T-helper 9 cell (primary cell): ENCODE data around the gene RAC3.

ENCODE experiments used
- DNase-seq: peaks from one replicate; pipeline ENCODE4 v3.0.0-alpha.2; 2020

The RAC3 gene

GRCh38 chr17:82013341-82013740 is 18.1 kb upstream of the RAC3 start:
- no peak for DNase-seq

- no peak for DNase-seq
Measured at GRCh38 chr17:82013772-82014321, 17.6 kb upstream of the RAC3 start.

- DNase-seq: no peak
Measured at GRCh38 chr17:82014432-82014831, 17.0 kb upstream of the RAC3 start.

GRCh38 chr17:82014971-82015310 is 16.5 kb upstream of the RAC3 start:
- no peak for DNase-seq

GRCh38 chr17:82015311-82015971 is 16.0 kb upstream of the RAC3 start:
- no peak for DNase-seq

- DNase-seq: no peak
Measured at GRCh38 chr17:82016061-82016874, 15.2 kb upstream of the RAC3 start.

GRCh38 chr17:82016875-82017459 is 14.5 kb upstream of the RAC3 start:
- DNase-seq: no peak

- DNase-seq: no peak
Measured at GRCh38 chr17:82017612-82018151, 13.8 kb upstream of the RAC3 start.

- DNase-seq: no peak
Measured at GRCh38 chr17:82018152-82018988, 13.1 kb upstream of the RAC3 start.

GRCh38 chr17:82018989-82019689 is 12.3 kb upstream of the RAC3 start:
- no peak for DNase-seq

GRCh38 chr17:82019690-82020571 is 11.5 kb upstream of the RAC3 start:
- peak; percentile 59 for DNase-seq

- no peak for DNase-seq
Measured at GRCh38 chr17:82020572-82021106, 10.8 kb upstream of the RAC3 start.

- DNase-seq: peak; percentile 27
Measured at GRCh38 chr17:82021107-82021899, 10.2 kb upstream of the RAC3 start.

GRCh38 chr17:82021900-82022309 is 9.6 kb upstream of the RAC3 start:
- DNase-seq: no peak

GRCh38 chr17:82022310-82022980 is 9.0 kb upstream of the RAC3 start, which contains the start of gene CENPX:
CENPX (minus strand) TSS chr17:82022878; CDS start chr17:82022861, 17 bp downstream.
- no peak for DNase-seq

- peak; percentile 99 for DNase-seq
Measured at GRCh38 chr17:82022981-82023446, 8.5 kb upstream of the RAC3 start, which contains the start of gene LRRC45. LRRC45 (plus strand) TSS chr17:82023305; CDS start chr17:82023644, 339 bp downstream.

- DNase-seq: no peak
Measured at GRCh38 chr17:82023447-82024241, 7.8 kb upstream of the RAC3 start.

- DNase-seq: no peak
Measured at GRCh38 chr17:82024859-82025258, 6.6 kb upstream of the RAC3 start.
